IPS-18a (cell line): ENCODE results near the gene IRF4.

ENCODE experiments used
- H3K27ac ChIP-seq: one replicate; pipeline ENCODE4 v1.5.1; 2013; ENCODE audit warnings: low read length
- H3K27me3 ChIP-seq: one replicate; pipeline ENCODE4 v1.6.1; 2013; ENCODE audit warnings: mild to moderate bottlenecking, low read length; ENCODE audit not compliant: control insufficient read depth, insufficient read depth
- H3K36me3 ChIP-seq: one replicate; pipeline ENCODE4 v1.6.1; 2013; ENCODE audit warnings: low read depth, low read length; ENCODE audit not compliant: control insufficient read depth
- H3K4me1 ChIP-seq: one replicate; pipeline ENCODE4 v1.6.1; 2013; ENCODE audit warnings: low read depth, low read length; ENCODE audit not compliant: control insufficient read depth
- H3K4me3 ChIP-seq: one replicate; pipeline ENCODE4 v1.5.1; 2013; ENCODE audit warnings: low read length
- H3K9ac ChIP-seq: one replicate; pipeline ENCODE4 v1.6.1; 2013; ENCODE audit warnings: mild to moderate bottlenecking, low read length, moderate library complexity
- H3K9me3 ChIP-seq: one replicate; pipeline ENCODE4 v1.6.1; 2013; ENCODE audit warnings: low read depth, low read length; ENCODE audit not compliant: control insufficient read depth

Gene IRF4

DNA sequence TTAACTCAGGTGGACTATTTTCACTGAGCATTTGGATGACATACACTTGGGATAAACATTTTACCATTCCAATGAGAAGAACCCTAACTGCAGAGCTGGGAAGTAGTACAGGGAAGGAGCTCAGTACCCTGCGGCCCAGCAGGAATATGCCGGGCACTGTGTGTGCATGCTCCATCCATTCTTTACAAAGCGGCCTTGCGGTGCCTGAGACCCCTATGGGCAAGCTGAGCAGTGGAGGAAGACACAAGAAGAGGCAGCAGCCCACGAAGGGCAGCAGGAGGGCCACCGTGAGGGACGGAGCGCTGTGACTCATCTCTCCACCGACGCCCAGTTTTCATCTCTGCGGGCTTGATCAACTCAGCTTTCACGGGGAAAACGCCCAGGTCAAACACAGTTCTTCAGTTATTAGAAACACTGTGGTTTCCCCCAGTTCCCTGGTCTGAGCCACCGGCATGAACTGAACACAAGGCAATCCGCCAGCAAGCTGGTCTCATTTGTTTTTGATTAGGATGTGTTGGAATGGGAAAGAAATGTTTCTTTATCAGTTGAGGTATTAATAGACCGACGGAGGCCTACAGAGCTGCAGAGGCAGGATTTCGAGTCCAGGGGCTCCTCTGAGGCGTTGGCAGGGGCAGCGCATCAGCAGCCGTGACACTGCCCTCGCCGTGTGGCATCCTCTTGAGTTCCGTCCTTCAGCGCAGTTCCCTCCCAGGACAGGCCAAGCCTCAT lies 44.9 kb downstream of the IRF4 start:
- Histone ChIP-seq H3K4me3 (no peak overlapping the region), H3K9me3 (no peaks in the 10 kb centered on the region), H3K36me3 (no peaks in the 10 kb centered on the region), H3K4me1 (no peaks in the 10 kb centered on the region), H3K27ac (no peak overlapping the region), H3K9ac (no peak overlapping the region), H3K27me3 (no peaks in the 10 kb centered on the region)

DNA sequence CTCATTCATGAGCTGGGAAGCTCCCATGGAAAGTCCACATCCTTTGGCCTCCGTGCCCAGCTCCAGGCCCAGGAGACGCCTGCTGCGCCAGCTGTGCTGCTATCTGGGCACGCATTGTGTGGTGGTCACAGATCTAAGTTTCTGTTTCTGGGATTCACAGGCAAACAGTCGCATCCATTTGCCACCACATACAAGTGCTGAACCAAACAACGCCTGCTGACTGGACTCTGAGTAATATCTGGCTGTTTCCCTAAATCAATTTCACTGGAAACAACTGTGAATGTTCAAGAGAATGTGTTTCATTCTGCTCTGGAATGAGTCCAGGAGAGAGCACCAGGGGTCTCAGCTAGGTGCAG lies 45.5 kb downstream of the IRF4 start:
- no peaks in the 10 kb centered on the region for H3K36me3 ChIP-seq
- H3K9me3 ChIP-seq = no peaks in the 10 kb centered on the region
- no peaks in the 10 kb centered on the region for H3K27me3 ChIP-seq
- no peak overlapping the region for H3K27ac ChIP-seq
- H3K9ac ChIP-seq = no peak overlapping the region
- H3K4me3 ChIP-seq = no peak overlapping the region
- no peaks in the 10 kb centered on the region for H3K4me1 ChIP-seq

DNA sequence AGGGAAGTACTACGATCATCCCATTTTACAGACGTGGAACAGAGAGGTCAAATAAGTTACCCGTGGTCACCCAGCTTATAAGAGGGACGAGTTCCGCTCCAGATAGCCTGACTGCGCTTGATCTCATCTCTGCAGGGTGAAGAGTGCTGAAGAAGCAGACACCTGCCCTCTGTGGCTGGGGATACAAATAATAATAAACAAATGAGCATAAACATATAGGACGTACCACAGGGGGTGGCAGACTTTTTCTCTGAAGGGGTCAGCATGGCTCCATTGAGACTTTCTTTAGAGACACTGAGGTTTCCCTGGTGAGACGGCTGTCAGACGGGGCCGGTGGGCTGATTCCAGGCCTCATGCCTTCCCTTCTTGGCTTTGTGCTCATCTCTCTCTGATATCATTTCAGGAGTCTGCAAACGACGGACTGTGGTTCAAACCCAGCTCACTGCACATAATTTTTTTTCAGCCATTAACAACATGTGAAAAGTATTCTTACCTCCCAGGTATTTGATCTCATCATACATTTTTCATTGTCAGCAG lies 47.1 kb downstream of the IRF4 start:
- Histone ChIP-seq H3K27ac (no peak overlapping the region), H3K9me3 (no peaks in the 10 kb centered on the region), H3K4me1 (no peaks in the 10 kb centered on the region), H3K27me3 (no peaks in the 10 kb centered on the region), H3K9ac (no peak overlapping the region), H3K4me3 (no peak overlapping the region), H3K36me3 (no peaks in the 10 kb centered on the region)

DNA sequence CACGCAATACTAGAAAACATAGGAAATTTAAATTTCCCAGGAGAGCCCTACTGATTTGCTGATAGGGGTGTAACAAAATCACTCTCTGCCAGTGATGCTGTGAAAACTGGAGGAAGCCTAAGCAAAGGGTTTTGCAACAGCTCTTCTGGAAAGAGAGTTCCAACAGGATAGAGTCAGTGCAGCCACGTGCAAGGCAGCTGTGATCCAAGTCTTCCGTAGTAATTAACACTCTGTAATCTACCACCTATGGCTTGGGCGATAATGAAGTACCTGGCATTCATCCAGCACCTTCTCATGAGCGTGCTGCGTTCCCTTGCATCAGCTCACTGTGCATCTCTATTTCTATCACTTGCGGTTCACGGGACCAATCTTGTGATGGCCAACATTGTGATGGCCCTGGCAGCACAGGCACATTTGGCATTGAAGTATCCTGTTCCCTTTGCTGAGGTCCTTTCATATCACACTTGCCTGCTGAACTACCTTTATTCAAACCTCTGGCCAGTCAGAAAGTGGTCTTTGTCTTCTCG lies 48.2 kb downstream of the IRF4 start:
- Histone ChIP-seq H3K27me3 (no peaks in the 10 kb centered on the region), H3K9ac (no peak overlapping the region), H3K4me1 (no peaks in the 10 kb centered on the region), H3K9me3 (no peaks in the 10 kb centered on the region), H3K36me3 (no peaks in the 10 kb centered on the region), H3K27ac (no peak overlapping the region), H3K4me3 (no peak overlapping the region)

DNA sequence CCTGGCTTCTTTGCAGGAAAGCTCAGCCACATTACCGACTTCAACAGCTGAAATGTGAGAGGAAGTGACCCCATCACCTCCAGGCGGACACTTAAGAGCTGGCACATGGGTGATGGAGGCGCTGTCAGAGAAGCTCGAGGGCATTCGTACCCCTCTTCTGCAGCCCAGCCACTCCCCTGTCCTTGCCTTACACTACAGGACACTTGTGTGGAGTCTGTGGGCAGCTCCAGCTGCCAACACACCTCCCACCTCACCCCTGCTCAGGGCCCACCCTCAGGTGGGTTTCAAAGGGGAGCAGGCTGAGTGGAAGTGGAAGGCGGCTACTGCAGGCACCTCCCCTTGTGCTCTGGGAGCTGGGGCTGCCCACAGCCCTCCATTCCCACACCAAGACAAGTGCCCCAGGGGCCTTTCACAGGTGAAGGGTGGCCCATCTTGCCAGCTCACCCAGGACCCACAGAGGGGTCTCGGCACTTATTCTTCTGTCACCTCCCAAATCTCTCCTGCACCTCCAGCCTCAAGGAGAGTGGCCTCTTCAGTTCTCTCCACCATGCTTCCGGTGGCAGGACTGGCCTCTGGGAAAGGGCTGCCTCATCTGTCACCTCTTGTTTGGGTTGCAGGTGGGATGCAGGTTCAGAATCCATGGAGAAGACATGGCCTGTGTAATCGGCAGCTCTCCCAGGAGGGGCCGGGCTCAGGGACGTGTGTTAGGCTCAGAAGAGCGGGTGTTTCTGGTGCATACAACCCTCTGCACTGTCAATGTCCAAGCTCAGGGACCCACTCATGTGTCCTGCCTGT lies 49.8 kb downstream of the IRF4 start:
- Histone ChIP-seq H3K27me3 (no peaks in the 10 kb centered on the region), H3K27ac (no peak overlapping the region), H3K4me3 (no peak overlapping the region), H3K9ac (no peak overlapping the region), H3K9me3 (no peaks in the 10 kb centered on the region), H3K36me3 (no peaks in the 10 kb centered on the region), H3K4me1 (no peaks in the 10 kb centered on the region)

DNA sequence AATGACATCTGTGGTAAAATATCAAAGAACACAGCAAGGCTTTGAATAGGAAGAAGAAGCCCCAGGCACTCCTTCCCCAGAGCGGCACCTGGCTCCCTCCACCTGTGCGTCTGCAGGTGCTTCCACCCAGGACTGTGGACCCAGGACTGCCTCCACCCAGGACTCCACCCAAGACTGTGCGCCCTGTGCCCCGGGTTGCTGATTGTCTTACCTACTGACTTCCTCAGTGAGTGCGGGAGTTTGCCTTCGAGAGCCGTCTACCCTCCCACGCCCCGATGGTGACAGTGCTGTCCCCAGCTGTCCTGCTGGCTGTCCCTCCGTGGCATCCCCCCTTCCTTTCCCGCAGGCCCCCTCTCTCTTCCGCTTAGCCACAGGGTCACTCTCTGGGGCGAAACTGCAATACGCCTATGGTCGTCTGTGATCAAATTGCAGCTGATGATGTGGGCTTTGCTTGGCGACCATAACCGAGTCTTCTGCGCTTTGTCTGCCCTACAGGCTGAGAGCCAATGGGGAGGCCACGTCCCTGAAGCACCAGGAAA lies 52.1 kb downstream of the IRF4 start:
- no peak overlapping the region for H3K27ac ChIP-seq
- no peaks in the 10 kb centered on the region for H3K4me1 ChIP-seq
- no peaks in the 10 kb centered on the region for H3K36me3 ChIP-seq
- no peaks in the 10 kb centered on the region for H3K27me3 ChIP-seq
- H3K9ac ChIP-seq = no peak overlapping the region
- H3K4me3 ChIP-seq = no peak overlapping the region
- no peaks in the 10 kb centered on the region for H3K9me3 ChIP-seq

DNA sequence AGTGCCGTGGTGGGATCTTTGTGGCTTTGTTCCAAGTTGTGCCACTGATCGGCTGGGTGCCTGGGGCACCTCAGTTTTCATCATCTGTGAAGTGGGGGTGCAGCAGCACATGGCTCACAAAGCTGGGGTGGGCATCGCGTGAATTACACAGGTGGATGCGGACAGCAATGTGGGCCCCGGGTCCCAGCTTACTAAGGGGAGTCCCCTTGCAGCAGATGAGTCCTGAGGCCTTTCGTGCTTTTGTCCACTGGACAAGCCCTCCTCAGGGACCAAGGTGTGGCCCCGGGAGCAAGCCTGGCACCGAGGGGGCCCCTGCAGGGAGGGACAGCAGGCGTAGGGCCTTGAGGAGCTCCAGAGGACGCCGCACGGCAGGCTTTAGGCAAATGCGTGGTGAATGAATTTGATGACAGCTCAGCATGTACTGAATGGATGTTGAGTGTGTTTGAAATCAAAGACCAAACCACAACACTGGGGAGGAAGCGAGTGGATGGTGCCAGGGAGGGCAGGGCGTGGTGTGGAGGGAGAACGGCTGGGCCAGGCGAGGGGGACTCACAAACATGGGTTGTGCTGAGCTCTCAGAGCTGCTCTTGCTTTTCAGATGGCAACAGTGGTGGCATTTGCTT lies 53.2 kb downstream of the IRF4 start:
- no peak overlapping the region for H3K27ac ChIP-seq
- H3K9me3 ChIP-seq = no peaks in the 10 kb centered on the region
- H3K4me3 ChIP-seq = no peak overlapping the region
- no peaks in the 10 kb centered on the region for H3K36me3 ChIP-seq
- H3K9ac ChIP-seq = no peak overlapping the region
- H3K27me3 ChIP-seq = no peaks in the 10 kb centered on the region
- H3K4me1 ChIP-seq = no peaks in the 10 kb centered on the region

DNA sequence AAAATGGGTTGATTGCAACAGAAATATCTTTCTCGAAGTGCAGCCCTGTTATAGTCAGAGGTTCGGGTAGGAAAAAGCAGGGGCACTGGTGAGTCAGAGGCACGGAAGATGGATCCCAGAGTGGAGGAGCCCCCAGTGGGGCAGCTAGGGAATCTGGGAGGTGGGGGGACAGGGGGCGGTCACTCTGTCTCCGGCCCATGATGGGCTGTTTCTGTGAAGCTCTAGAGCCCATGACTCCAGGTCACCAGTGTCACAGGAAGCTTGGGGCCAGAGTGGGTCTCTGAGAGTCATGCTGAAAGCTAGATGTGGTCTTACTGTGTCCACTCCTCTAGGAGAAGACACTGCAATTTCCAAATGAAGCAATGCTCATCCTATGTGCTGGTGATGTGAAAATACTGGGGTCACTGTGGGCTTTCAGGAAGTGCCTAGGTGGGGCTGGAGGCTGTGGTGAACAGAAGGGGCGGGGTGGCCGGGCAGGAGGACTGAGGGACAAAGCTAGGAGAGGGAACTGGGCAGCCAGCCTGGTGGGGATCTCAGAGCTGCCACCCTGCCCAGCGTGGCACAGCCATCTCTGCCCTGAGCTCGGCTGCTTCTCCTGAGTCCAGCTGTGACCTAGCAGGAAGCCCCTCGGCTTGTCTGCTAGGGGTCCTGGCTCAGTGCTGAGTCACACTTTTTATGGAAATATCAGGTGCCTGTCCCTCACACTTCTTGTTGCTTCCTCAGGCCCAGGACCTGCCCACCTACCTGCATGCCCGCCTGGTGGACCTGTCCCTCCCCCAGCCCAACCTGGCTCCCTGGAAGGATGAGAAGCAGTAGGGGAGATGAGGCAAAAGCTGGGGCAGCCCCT lies 54.2 kb downstream of the IRF4 start:
- Histone ChIP-seq H3K36me3 (no peaks in the 10 kb centered on the region), H3K27me3 (no peaks in the 10 kb centered on the region), H3K9me3 (no peaks in the 10 kb centered on the region), H3K4me1 (no peaks in the 10 kb centered on the region), H3K9ac (no peak overlapping the region), H3K27ac (no peak overlapping the region), H3K4me3 (no peak overlapping the region)

DNA sequence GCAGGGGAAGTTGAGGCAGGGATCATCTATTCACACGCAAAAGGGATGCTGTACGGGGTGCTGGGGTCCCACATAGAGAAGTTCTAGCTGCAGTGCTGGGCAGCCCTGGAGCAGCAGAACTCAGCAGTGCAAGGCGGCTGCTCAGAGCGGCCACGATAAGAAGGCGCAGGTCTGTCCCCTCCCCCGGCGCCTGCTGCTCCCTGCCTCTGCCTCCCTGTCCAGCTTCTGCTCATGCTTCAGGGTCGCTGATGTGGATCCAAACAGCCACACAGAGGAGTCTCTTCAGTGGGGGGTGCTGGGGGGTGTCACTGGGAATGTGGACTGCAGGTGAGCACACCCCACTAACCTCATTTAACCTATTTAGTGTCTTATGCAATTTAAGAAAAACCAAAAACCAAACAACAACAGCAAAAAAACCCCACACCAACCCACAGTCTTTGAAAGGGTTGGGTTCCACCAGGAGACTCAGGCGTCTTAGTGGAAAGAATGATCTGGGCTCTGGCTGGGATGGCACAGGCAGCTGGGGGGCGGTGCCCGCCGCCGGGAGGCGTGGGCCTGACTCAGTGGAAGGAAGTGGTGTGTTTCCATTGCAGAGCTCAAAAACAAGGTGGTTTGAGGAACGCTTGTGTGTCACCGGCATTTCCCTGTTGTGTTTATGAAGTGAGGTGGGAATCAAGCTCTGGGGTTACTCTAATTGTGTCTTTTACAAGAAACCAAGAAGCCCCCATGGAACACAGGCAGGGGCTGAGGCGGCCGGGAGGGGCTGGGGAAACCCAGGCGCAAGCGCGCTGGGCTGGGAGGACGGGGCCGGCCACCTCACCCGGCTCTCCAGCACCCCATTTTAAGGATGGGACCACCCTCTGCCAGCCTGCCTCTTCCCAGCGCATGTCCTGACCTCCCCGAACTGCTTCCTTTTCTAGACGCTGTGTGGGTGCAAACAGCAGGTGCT lies 55.1 kb downstream of the IRF4 start:
- Histone ChIP-seq H3K36me3 (no peaks in the 10 kb centered on the region), H3K4me1 (no peaks in the 10 kb centered on the region), H3K27me3 (no peaks in the 10 kb centered on the region), H3K4me3 (no peak overlapping the region), H3K9ac (no peak overlapping the region), H3K27ac (no peak overlapping the region), H3K9me3 (no peaks in the 10 kb centered on the region)
